Activated effector memory CD4-positive, alpha-beta T cell treated with Interleukin-2 at 50 U/mL for 16 hours (primary cell): ENCODE data around the gene PCYOX1L.

Experiments used
- DNase-seq: peaks from one replicate; pipeline ENCODE4 v3.0.0-alpha.2; 2020

The PCYOX1L gene

DNA sequence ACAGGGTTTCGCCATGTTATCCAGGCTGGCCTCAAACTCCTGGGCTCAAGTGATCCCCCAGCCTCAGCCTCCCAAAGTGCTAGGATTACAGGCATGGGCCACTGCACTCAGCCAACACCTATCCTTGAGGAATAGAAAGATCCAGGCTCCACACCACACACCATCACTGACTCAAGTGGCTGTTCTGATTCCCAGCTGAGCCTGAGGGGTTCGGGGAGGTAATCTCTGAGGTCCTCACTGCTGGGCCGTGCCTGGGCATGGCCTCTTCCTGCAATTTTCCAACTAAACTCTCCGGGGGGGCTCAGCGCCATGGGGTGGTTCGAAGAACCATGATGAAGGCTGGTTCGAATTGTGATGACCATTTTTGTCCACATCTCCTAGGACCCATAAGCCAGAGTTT, 52.2 kb downstream of the PCYOX1L start:
- DNase-seq, result no peak

DNA sequence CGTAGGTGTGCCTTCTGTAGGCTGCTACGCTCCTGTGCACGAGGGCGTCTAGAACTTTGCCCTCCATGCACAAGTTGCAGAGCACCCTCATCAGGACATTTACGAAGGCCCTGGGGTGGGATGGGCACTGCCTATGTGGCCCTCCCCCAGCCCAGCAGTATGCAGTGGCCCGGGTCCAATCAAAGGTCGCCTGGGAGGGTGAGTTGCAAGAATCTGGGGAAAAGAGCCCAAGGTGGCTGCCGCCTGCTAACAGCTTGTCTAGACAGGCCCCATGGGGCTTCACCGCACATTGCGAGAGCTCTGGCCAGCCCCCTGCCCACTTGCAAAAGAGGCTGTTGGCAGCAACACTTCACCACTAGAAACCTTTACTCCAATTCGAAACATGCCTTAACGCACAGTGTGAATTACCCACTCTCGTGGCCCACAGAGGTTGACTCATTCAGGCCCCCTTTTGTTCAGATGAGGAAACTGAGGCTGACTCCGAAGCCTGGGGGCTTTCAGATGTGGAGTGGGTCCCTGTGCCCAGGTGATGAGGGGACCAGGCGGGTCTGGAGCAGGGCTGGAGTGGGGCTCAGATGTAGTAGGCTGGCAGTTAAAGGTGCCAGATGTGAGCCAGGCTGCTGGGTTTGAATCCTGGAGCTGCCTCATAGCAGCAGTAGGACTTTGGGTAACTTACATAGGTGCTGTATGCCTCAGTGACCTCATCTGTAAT, 53.0 kb downstream of the PCYOX1L start:
- DNase-seq, result no peak

DNA sequence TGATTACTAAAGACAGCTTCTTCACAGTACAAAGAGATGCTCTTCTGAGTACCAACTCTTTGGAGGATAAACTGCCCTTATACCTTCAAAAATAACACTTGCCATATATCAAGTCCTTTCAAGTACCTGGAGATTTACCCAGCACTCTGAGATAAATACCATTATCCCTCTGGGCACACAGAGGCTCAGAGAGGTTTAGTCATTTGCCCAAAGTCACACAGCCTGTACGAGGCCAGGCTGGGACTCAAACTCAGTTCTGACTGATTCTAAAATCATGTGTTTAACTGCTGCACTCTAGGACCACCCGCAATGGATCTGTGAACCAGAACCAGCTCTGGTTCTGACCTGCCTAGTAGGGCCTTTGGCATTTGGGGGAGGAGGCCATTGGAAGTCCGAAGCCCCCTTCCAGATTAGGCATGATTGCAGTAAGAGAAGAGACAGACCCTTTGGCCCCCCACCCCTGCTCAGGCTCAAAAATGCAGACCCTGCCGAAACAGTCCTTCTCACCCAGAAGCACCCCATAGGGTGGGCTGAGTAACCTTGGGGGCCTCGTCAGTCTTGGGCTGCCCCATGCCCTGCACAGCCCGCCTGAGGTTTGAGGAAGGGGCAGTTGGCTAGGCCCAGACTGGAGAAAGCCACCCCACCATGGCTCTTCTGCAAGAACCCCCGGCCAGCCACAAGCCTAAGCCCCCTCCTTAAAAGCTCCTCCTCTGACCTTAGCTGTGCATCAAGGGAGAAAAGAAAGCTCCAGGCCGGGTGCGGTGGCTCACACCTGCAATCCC, 54.1 kb downstream of the PCYOX1L start:
- DNase-seq, result no peak

DNA sequence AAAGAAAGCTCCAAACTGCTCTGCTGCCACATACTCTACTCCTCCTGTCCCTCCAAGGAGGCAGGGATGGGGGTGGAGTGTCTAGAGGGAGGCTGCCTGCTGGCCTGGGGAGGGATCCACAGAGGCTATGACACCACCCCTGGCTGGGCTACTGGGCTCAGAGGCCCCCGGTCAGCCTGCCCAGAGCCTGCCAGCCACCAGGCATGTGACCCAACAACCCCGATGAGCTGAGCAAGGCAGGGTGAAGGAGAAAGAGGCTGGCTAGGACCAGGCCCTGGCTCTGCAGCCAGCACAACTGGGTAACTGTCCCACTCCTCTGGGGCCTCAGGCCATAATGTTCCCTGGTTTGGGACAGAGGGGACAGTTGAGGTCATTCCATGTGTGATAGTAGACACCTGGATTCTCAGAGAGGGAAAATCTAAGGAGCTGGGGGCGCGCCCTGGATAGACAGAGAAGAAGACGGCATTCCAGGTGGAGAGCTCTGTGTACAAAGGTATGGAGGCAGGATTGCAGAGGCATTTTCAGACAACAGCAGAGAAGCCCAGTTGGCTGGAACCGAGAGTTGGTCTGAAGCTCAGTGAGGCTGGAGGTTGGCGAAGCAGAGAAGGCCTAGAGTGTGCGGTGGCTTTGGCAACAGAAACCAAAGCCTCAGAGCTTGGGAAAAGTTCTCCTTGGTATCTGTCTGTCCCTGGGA, 55.1 kb downstream of the PCYOX1L start:
- no peak for DNase-seq

DNA sequence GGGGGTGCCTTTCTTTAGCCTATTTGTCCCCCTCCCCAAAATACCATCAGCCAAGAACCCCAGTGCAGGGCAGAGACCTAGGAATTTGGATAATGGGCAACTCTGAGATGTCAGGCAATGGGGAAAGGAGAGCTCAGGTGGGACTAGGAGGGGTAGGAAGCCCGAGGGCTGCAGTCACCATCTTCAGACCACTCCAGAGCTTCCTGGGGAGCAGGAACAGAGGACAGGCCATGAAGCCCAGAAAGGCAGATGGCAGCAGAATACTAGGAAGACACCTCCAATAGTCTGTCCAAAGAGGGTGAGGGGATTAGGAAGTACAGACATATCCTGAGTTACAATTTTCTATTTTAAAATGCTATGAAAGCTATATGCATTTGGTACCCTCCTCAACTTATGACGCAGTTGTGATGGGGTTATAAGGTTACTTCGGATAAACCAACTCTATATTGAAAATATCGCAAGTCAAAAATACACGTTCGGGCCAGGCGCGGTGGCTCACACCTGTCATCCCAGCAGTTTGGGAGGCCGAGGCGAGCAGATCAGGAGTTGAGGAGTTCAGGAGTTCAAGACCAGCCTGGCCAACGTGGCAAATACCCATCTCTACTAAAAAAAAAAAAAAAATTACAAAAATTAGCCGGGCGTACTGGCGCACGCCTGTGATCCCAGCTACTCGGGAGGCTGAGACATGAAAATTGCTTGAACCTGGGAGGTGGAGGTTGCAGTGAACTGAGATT, 55.8 kb downstream of the PCYOX1L start:
- no peak for DNase-seq

DNA sequence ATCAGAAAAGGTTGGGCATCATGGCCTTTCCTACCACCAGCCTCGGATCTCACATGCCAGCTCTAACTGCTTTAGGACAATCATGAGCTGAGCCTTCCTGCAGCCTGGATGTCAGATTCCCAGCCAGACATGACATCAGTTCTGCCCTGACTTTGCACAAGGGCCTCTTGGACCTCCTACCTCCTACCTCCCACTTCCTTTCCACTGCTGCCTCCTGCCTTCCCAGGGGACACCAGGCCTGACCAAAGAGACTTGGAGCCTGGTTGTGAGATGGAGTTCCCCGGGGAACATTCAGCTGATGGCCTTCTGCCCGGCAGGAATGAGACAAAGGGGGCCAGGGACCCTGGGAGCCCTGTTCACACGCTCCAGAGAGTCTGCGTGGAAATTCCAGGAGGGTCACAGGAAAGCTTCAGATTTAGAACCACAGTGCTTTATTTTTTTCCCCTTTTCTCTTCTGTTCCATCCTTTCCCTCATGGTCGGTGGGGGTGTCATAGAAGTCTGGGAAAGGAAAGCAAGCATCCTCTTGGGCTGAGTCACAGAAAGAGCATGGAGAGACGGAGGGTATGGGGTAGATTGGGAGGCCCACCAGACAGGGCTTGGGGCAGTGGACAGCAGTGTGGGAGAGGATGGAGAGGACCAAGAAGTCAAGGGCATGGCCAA, 56.7 kb downstream of the PCYOX1L start:
- DNase-seq, result no peak

DNA sequence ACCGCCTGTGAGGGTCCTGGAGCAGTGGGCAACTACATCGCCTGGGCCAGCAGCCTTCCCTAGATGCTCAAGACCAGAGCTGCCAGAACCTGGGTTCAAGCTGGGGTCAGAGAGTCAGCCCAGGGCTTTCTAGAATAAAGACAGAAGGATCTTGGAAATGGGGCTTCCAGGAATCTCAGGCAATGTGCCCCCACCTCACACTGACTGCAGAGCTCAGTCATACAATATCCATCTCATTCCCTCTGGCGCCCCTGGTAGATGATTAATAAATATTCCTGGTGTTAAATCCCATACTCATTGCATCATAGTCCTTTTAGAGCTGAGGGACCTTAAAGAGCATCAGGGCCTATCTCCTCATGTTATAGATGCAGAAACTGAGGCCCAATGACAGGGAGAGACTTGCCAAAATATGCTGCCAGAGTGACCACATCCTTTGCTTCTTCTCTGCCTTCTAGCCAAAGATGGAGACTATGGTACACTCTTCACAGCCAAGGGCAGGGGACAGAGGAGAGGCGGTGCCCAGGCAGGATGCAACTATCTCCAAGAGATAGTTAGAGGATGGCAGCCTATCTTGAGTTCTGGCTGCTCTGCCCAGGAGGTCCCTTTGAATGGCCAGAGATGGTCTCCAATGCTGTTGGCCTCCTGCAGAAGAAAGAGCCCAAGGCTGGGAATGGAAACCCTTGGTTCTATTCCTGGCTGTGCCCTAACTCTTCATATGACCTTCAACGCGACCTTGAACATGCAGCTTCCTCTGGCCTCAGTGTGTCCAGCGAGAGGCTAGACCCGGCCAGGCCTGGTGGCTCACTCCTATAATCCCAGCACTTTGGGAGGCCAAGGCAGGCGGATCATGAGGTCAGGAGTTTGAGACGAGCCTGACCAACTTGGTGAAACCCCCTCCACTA, 57.5 kb downstream of the PCYOX1L start:
- DNase-seq, result no peak

DNA sequence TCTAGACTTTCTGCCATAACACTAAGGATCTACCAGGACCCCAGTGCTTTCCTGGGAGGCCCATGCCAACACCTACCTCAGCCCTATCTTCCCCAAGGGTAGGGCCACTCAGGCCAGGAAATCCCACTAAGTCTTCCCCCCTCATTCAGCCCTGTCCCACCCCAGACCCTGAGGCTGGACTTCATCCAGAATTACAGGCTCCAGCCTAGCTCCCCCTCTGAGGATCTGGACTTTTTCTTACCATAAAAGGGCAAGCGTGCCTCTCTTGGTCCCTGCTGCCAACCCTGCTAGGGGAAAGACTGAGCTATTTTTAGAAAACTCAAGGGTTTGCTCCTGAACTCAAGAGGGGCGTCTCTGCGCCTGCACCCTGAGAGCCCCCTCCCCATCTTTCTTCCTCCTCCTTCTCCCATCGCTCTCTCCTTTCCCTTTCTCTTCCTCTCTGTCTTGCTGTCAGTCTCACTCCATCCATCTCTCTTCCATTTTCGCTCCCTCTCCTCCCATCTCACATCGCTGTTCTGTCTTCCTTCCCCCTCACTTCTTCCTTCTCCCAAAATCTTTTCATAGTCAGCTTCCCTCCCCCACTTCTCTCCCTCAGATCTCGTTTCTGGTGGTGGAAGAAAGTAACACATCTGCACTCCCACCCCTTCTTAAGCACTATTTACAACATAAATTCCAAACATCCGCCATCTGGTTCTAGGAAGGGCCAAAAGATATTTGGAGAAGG, 59.3 kb downstream of the PCYOX1L start:
- DNase-seq, result no peak

DNA sequence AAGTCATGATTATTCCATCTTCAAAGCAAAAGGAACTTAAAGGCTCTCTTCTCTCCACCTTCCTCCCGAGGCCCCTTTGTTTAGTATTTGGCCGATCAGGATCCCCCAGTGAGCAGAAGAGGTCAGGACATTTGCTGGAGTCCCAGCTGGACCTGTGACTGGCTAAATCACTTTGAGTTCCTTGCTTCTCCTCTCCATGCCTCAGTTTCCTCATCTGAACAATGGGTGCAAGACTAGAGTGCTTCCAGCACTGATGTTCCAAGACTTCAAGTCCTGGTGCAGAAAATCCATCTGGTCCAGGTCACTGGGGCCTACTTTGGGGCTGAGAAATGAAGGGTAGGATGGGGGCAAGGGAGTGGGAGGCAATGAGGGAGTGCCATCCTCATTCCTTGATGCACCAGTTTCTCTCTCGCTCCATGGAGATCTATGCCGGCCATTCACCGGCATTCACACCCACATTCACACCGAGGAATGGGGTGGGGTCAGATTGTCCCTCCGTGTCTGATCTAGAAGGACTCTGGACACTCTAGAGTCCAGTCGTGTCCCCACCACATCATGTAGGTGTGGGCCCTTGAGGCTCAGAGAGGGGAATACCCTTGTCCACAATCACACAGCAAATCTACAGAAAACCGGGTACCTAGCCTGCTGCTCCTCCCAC, 60.0 kb downstream of the PCYOX1L start:
- DNase-seq, result no peak

DNA sequence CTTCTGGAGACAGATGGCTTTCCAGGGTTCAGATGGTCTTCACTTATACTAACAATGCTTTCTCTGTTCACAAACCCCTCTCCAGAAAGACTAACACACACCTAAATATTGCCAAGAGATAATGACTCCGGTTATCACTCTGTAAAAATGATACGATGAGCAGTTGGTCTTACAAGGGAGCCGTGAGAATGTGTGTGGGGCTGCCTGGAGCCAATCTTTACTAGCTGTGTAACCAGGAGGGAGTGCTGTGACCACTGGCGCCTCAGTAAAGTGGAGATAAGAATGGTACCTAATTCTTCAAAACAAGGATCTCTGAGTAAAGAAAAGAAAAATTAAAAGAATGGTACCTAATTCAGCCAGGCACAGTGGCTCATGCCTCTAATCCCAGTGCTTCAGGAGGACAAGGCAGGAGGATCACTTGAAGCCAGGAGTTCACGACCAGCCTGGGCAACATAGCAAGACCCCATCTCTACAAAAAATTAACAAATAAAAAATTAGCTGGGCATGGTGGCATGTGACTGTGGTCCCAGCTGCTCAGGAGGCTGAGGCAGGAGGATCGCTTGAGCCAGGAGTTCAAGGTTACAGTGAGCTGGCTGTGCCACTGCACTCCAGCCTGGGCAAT, 61.2 kb downstream of the PCYOX1L start:
- DNase-seq, result no peak
